Measurements from ENCODE around the gene FAIM2. TPM values are rescaled to one million over a fixed set of nuclear protein-coding genes. Genes with fewer than 3 reads are reported as not detected.

The FAIM2 gene
- total RNA-seq, 1 experiment from 2014 or later, result not detected

- Histone ChIP-seq H3K27ac (no peak overlapping the region), H3K27me3 (replicated peaks) (no peaks in the 10 kb centered on the region), H3K9me3 (replicated peaks) (no peaks in the 10 kb centered on the region), H3K36me3 (no peaks in the 10 kb centered on the region), H3K4me3 (no peak overlapping the region), H3K4me1 (replicated peaks) (no peaks in the 10 kb centered on the region)
- no peak for DNase-seq (ENCODE audit: low read depth in 1 of 2, low spot score in 2 of 2)
These were observed 41.0 kb upstream of the FAIM2 start for GRCh38 chr12:49944718-49945117.

DNA sequence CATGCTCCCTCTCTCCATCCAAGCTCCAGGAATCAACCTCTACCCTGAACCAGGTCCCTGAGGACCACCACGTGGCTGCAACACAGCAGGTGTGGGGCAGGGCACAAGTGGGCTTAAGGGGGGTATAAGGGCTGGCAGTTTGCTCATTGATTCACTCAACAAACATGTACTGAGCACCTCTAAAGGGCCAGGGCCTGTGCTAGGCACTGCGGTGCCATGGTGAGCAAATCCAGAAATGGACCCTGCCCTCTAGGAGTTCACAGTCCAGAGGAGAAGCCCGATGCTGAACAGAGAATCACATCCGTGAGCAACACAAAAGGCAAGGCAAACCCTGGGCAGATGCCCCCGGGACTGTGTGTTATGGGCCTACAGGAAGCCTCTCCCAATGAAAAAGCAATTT lies 40.3 kb upstream of the FAIM2 start:
- DNase-seq (ENCODE audit: low read depth in 1 of 2, low spot score in 2 of 2), result no peak
- Histone ChIP-seq H3K27ac (no peak overlapping the region), H3K36me3 (no peaks in the 10 kb centered on the region), H3K4me3 (no peak overlapping the region), H3K9me3 (replicated peaks) (no peaks in the 10 kb centered on the region), H3K27me3 (replicated peaks) (no peaks in the 10 kb centered on the region), H3K4me1 (replicated peaks) (no peaks in the 10 kb centered on the region)

DNA sequence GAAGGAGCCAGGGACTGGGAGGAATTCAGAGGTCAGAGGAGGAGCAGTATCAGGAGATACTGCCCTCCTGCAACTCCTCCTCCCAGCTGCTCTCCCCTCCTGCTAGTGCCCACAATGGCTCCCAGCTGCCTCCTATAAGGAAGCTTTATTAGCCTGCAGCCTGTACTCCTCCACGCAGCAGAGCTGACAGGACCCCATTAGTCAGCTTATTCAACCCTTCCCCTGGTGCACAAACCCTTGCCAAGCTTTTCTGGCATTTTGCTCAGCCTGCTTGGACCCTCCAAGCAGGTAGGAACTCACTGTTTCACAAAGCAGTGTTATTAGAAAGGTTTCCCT lies 39.9 kb upstream of the FAIM2 start:
- Histone ChIP-seq H3K36me3 (no peaks in the 10 kb centered on the region), H3K27me3 (replicated peaks) (no peaks in the 10 kb centered on the region), H3K9me3 (replicated peaks) (no peaks in the 10 kb centered on the region), H3K4me3 (no peak overlapping the region), H3K4me1 (replicated peaks) (no peaks in the 10 kb centered on the region), H3K27ac (no peak overlapping the region)
- DNase-seq (ENCODE audit: low read depth in 1 of 2, low spot score in 2 of 2), result no peak

DNA sequence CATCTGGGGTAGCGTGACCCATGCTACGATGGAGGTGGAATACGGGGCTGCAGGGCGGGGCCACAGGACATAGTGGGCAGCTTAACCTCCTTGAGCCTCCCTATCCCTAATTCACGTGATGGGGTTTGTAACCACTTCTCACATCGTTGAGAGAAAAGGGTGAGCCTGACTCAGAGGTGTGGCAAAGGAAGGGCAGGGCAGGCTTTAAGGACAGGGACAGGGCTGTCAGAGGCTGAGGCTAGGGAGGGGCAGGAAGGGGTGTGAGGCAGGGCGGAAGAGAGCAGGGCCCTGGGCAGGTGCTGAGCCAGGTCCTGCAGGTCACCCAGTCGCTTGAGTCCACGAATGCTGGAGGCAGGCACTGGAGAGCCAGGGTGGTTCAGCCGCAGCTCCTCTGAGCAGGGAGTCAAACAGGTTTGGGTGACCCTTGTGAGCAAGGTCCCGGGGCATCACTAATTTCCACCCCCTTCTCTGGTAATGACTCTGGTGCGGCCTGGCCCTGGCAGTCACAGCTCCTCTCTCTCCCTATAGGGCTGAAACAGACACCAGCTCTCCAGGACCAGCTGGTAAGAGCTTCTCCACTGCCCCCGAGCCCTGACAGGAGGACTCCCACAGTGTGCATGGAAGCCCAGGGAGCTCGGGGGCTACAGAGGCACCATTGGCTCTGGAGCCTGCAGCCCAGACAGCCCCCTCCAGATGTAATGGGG lies 39.4 kb upstream of the FAIM2 start:
- H3K27me3 ChIP-seq (replicated peaks), result no peaks in the 10 kb centered on the region
- no peaks in the 10 kb centered on the region for H3K4me1 ChIP-seq (replicated peaks)
- H3K4me3 ChIP-seq, result no peak overlapping the region
- H3K9me3 ChIP-seq (replicated peaks), result no peaks in the 10 kb centered on the region
- no peak overlapping the region for H3K27ac ChIP-seq
- no peak for DNase-seq (ENCODE audit: low read depth in 1 of 2, low spot score in 2 of 2)
- H3K36me3 ChIP-seq, result no peaks in the 10 kb centered on the region

GRCh38 chr12:49942512-49942893 lies 38.8 kb upstream of the FAIM2 start:
- H3K4me1 ChIP-seq (replicated peaks), result no peaks in the 10 kb centered on the region
- H3K9me3 ChIP-seq (replicated peaks), result no peaks in the 10 kb centered on the region
- no peak overlapping the region for H3K4me3 ChIP-seq
- H3K36me3 ChIP-seq, result no peaks in the 10 kb centered on the region
- no peak for DNase-seq (ENCODE audit: low read depth in 1 of 2, low spot score in 2 of 2)
- H3K27ac ChIP-seq, result no peak overlapping the region
- H3K27me3 ChIP-seq (replicated peaks), result no peaks in the 10 kb centered on the region

DNA sequence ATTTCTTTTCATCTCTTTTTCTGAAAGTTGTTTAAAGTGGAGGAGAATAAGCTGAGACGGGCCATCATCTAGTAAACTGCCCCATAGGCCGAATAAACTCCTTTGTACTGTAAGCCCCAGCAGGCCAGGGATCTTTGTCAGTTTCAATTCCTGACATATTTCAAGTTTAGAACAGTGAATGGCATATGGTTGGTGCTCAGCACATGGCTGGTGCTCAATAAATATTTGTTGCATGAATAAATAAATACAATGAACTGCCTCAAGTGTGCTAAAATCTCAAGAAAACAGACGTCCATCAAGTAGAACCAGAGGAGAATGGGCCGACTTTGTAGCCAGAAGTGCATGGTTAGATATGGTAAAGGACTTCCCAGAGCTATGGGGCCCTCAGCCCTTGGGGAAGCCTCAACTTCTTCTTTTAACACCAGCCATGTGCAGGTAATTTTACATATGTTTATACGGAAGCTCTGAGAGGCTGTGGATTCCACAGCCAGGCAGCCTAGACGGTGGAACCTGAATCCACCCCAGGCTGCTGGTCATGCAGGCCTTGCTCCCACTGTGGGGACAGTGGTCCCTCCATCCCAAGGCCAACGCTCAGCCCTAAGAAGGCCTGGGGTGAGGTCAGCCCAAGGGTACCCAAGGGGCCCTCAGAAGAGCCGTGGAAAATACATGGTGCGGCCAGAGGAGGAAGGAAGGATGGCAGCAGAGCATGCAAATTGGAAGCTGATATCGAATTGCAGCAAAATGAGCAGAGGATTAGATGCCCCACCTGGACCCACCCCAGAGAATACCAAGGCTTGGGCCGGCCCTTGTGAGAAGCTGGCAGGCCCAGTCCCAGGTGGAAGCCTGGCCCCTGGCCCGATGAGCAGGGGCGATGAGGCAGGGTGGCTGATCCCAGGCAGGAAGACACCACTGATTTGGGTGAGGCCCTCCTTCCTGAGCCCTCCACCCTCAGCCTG lies 38.1 kb upstream of the FAIM2 start:
- Histone ChIP-seq H3K36me3 (no peaks in the 10 kb centered on the region), H3K9me3 (replicated peaks) (no peaks in the 10 kb centered on the region), H3K27me3 (replicated peaks) (no peaks in the 10 kb centered on the region), H3K4me1 (replicated peaks) (no peaks in the 10 kb centered on the region), H3K27ac (no peak overlapping the region), H3K4me3 (no peak overlapping the region)
- no peak for DNase-seq (ENCODE audit: low read depth in 1 of 2, low spot score in 2 of 2)

- Histone ChIP-seq H3K27ac (no peak overlapping the region), H3K27me3 (replicated peaks) (no peaks in the 10 kb centered on the region), H3K4me1 (replicated peaks) (no peaks in the 10 kb centered on the region), H3K9me3 (replicated peaks) (no peaks in the 10 kb centered on the region), H3K36me3 (no peaks in the 10 kb centered on the region), H3K4me3 (no peak overlapping the region)
- DNase-seq (ENCODE audit: low read depth in 1 of 2, low spot score in 2 of 2), result peak in 1 of 2 experiments; percentile 31
These were observed 36.0 kb upstream of the FAIM2 start for GRCh38 chr12:49939707-49940106.

DNA sequence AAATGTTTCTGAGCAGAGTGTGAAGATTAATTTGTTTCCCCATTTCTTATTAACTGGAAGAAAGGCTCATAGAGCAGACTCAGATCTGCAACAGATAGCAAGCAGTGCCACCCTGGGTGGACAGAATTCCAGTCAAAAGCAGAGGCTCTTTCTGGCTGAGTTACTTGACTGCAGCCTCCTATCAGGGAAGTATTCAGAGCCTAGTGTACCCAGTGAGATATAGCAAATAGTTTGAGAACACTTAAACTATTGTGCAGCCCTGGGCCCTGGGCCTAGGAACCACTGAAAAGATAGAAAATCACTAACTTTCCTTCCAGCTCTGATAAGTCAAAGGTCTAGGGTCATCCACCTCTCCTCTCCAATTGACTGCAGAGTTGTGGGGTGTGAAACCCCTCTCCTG lies 35.6 kb upstream of the FAIM2 start:
- H3K9me3 ChIP-seq (replicated peaks), result no peaks in the 10 kb centered on the region
- DNase-seq (ENCODE audit: low read depth in 1 of 2, low spot score in 2 of 2), result no peak
- H3K4me1 ChIP-seq (replicated peaks), result no peaks in the 10 kb centered on the region
- H3K36me3 ChIP-seq, result no peaks in the 10 kb centered on the region
- H3K27me3 ChIP-seq (replicated peaks), result no peaks in the 10 kb centered on the region
- no peak overlapping the region for H3K4me3 ChIP-seq
- no peak overlapping the region for H3K27ac ChIP-seq

DNA sequence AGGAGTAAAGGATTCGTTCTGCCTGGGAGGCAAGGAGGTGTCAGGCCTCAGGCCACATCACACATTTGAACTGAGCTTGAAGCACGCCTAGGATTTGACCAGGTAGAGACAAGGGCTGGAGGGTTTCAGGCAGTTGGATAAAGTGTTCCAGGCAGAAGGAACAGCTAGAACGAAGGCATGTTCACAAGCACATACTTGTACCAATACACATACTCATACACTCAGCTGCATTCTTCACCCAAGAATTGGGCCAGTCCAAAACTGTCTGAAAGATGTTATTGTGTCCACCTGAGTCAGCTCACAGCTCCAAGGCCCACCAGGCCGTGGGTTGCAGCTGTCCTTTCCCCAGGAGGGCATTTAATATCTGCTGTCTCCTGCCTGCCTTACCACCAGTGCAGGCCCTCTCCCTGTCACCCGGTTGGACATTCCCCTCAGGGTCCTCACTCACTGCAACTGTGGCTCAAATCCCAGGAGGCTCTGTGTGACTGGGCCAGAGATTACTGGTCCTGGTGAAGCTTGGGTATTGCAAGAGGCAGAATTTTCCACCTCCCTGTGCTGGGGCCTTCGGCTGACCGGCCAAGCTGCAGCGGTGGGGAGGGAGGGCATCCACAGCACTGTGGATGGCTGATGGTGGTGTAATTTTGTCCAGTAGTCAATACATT lies 34.1 kb upstream of the FAIM2 start:
- Histone ChIP-seq H3K27me3 (replicated peaks) (no peaks in the 10 kb centered on the region), H3K27ac (no peak overlapping the region), H3K4me1 (replicated peaks) (no peaks in the 10 kb centered on the region), H3K4me3 (no peak overlapping the region), H3K9me3 (replicated peaks) (no peaks in the 10 kb centered on the region), H3K36me3 (no peaks in the 10 kb centered on the region)
- DNase-seq (ENCODE audit: low read depth in 1 of 2, low spot score in 2 of 2), result no peak

GRCh38 chr12:49936925-49937324 lies 33.2 kb upstream of the FAIM2 start:
- H3K36me3 ChIP-seq, result no peaks in the 10 kb centered on the region
- no peak for DNase-seq (ENCODE audit: low read depth in 1 of 2, low spot score in 2 of 2)
- H3K9me3 ChIP-seq (replicated peaks), result no peaks in the 10 kb centered on the region
- no peaks in the 10 kb centered on the region for H3K4me1 ChIP-seq (replicated peaks)
- no peak overlapping the region for H3K27ac ChIP-seq
- H3K27me3 ChIP-seq (replicated peaks), result no peaks in the 10 kb centered on the region
- H3K4me3 ChIP-seq, result no peak overlapping the region

GRCh38 chr12:49934505-49934904 lies 30.8 kb upstream of the FAIM2 start:
- no peak overlapping the region for H3K27ac ChIP-seq
- H3K9me3 ChIP-seq (replicated peaks), result no peaks in the 10 kb centered on the region
- H3K4me1 ChIP-seq (replicated peaks), result no peaks in the 10 kb centered on the region
- no peak for DNase-seq (ENCODE audit: low read depth in 1 of 2, low spot score in 2 of 2)
- no peak overlapping the region for H3K4me3 ChIP-seq
- H3K36me3 ChIP-seq, result no peaks in the 10 kb centered on the region
- no peaks in the 10 kb centered on the region; the same call in 1 of the 2 replicates for H3K27me3 ChIP-seq (replicated peaks)

GRCh38 chr12:49933796-49934195 lies 30.1 kb upstream of the FAIM2 start:
- H3K4me1 ChIP-seq (replicated peaks), result no peaks in the 10 kb centered on the region
- no peaks in the 10 kb centered on the region; the same call in 1 of the 2 replicates for H3K27me3 ChIP-seq (replicated peaks)
- H3K36me3 ChIP-seq, result no peaks in the 10 kb centered on the region
- H3K9me3 ChIP-seq (replicated peaks), result no peaks in the 10 kb centered on the region
- H3K27ac ChIP-seq, result no peak overlapping the region
- no peak for DNase-seq (ENCODE audit: low read depth in 1 of 2, low spot score in 2 of 2)
- no peak overlapping the region for H3K4me3 ChIP-seq

- DNase-seq (ENCODE audit: low read depth in 1 of 2, low spot score in 2 of 2), result no peak
- H3K36me3 ChIP-seq, result no peaks in the 10 kb centered on the region
- H3K27me3 ChIP-seq (replicated peaks), result no peaks in the 10 kb centered on the region; the same call in 1 of the 2 replicates
- H3K4me1 ChIP-seq (replicated peaks), result no peaks in the 10 kb centered on the region
- H3K27ac ChIP-seq, result no peak overlapping the region
- H3K9me3 ChIP-seq (replicated peaks), result no peaks in the 10 kb centered on the region
- no peak overlapping the region for H3K4me3 ChIP-seq
These were observed 28.9 kb upstream of the FAIM2 start for GRCh38 chr12:49932533-49933130.
